Sigmoid colon (tissue), 4 donors: ENCODE measurements around the gene DOK6.

Experiments used
- EP300 ChIP-seq, 4 donors: sonication (generic); formaldehyde crosslinking; IDR thresholded peaks; one replicate each; pipeline ENCODE4 v1.6.1; 2017; ENCODE audit warnings: antibody characterized with exemption in 4 of 4
- POLR2A ChIP-seq, 2 donors: fragments of 450-650 bp; IDR thresholded peaks; one replicate each; pipeline ENCODE4 v1.6.1; 2016; ENCODE audit warnings: antibody characterized with exemption in 2 of 2, mild to moderate bottlenecking in 2 of 2, moderate library complexity in 2 of 2
- POLR2AphosphoS5 ChIP-seq, 4 donors: sonication (generic); formaldehyde crosslinking; IDR thresholded peaks; one replicate each; pipeline ENCODE4 v1.6.1; 2017; ENCODE audit warnings: antibody characterized with exemption in 4 of 4
- TF ChIP-seq, protein P1 (sequence below), 4 experiments: fragments of 450-650 bp in 3 of 4; fragments of 200-600 bp in 1 of 4; IDR thresholded peaks; one replicate each; pipeline ENCODE4 v1.5.1; 2016 to 2019; ENCODE audit warnings: antibody characterized with exemption in 4 of 4, mild to moderate bottlenecking in 3 of 4, moderate library complexity in 2 of 4

DNA sequence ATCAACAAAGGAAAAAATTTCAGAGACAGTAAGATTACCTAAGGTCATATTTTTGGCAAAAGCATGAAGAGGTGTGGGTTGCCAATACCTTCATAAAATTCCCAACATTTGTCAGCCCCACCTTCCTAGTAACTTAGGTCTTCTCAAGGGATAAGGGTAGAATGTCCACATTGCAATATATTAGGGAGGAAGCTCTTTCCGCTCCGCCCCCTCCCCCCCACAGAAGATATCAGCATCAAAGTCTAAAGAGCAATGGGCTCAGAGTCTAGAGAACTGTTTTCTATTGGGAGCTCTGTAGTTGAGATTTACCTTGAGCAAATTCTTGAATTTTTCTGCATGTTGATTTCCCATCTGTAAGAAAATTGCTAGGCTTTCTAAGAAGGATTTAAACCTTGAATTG lies 346.7 kb downstream of the DOK6 start:
- TF ChIP-seq POLR2A (IDR thresholded peaks at IDR 0.05) (no peak), POLR2AphosphoS5 (IDR thresholded peaks at IDR 0.05) (no peak), EP300 (IDR thresholded peaks at IDR 0.05) (no peak)
- TF ChIP-seq, protein P1, sequence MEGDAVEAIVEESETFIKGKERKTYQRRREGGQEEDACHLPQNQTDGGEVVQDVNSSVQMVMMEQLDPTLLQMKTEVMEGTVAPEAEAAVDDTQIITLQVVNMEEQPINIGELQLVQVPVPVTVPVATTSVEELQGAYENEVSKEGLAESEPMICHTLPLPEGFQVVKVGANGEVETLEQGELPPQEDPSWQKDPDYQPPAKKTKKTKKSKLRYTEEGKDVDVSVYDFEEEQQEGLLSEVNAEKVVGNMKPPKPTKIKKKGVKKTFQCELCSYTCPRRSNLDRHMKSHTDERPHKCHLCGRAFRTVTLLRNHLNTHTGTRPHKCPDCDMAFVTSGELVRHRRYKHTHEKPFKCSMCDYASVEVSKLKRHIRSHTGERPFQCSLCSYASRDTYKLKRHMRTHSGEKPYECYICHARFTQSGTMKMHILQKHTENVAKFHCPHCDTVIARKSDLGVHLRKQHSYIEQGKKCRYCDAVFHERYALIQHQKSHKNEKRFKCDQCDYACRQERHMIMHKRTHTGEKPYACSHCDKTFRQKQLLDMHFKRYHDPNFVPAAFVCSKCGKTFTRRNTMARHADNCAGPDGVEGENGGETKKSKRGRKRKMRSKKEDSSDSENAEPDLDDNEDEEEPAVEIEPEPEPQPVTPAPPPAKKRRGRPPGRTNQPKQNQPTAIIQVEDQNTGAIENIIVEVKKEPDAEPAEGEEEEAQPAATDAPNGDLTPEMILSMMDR (IDR thresholded peaks at IDR 0.05) = no peak
